OCI-LY7 (cell line): ENCODE results near the gene CEP131. TPM values are rescaled to one million over a fixed set of nuclear protein-coding genes. Genes with fewer than 3 reads are reported as not detected.

Experiments used
- BruUV-seq: library from RNA; stranded (reverse); fragments of 400-500 nt; replicated peaks from 2 replicates; lab custom pipeline; 2021; lab: Mats Ljungman, UMichigan
- CTCF ChIA-PET: fragments of 300-600 bp; sonication (Branson Sonifier 250); formaldehyde crosslinking; loops from one replicate; lab custom pipeline; 2022; ENCODE audit warnings: antibody characterized with exemption; ENCODE audit not compliant: unreplicated experiment; lab: Charles Lee
- POLR2A ChIA-PET: fragments of 300-600 bp; sonication (Branson Sonifier 250); formaldehyde crosslinking; loops from one replicate; lab custom pipeline; 2022; ENCODE audit warnings: antibody characterized with exemption; lab: Charles Lee
- DNase-seq: peaks from one replicate; pipeline ENCODE4 v3.0.0-alpha.2; 2015; ENCODE audit warnings: low spot score
- H2AFZ ChIP-seq: fragments of 200-600 bp; sonication (generic), shearing (Covaris generic); 2 replicates; pipeline ENCODE4 v1.6.1; 2014; ENCODE audit warnings: mild to moderate bottlenecking, antibody characterized with exemption, low read length, moderate library complexity
- H3K27ac ChIP-seq: fragments of 200-600 bp; sonication (generic); 2 replicates; pipeline ENCODE4 v1.5.1; 2014; ENCODE audit warnings: mixed run types, low read depth, mild to moderate bottlenecking, moderate library complexity, low read length, inconsistent platforms; ENCODE audit not compliant: poor library complexity, severe bottlenecking
- H3K36me3 ChIP-seq: fragments of 200-600 bp; sonication (generic); 2 replicates; pipeline ENCODE4 v1.6.1; 2014; ENCODE audit warnings: mild to moderate bottlenecking, antibody characterized with exemption, low read length, moderate library complexity, mixed read lengths; ENCODE audit not compliant: insufficient read depth
- H3K4me1 ChIP-seq: fragments of 200-600 bp; sonication (generic); 2 replicates; pipeline ENCODE4 v1.5.1; 2014; ENCODE audit warnings: mild to moderate bottlenecking, low read length; ENCODE audit not compliant: insufficient read depth, poor library complexity, severe bottlenecking
- H3K4me2 ChIP-seq: fragments of 200-600 bp; sonication (generic); 2 replicates; pipeline ENCODE4 v1.6.1; 2014; ENCODE audit warnings: mild to moderate bottlenecking, low read length
- H3K4me3 ChIP-seq: fragments of 200-600 bp; sonication (generic); 2 replicates; pipeline ENCODE4 v1.5.1; 2014; ENCODE audit warnings: mild to moderate bottlenecking, low read depth, low read length; ENCODE audit not compliant: poor library complexity, severe bottlenecking
- H3K79me2 ChIP-seq: fragments of 200-600 bp; sonication (generic); 2 replicates; pipeline ENCODE4 v1.6.1; 2016; ENCODE audit warnings: low read depth, mild to moderate bottlenecking, low read length, moderate library complexity, mixed read lengths; ENCODE audit not compliant: insufficient read depth
- H3K9me2 ChIP-seq: fragments of 200-600 bp; sonication (generic); 2 replicates; pipeline ENCODE4 v1.6.1; 2016; ENCODE audit warnings: mild to moderate bottlenecking, low read length, mixed read lengths; ENCODE audit not compliant: insufficient read depth
- H3K9me3 ChIP-seq: fragments of 200-600 bp; sonication (generic); 2 replicates; pipeline ENCODE4 v1.6.1; 2014; ENCODE audit warnings: mild to moderate bottlenecking, mixed run types, low read length, mixed read lengths
- H4K20me1 ChIP-seq: fragments of 200-600 bp; sonication (generic); 2 replicates; pipeline ENCODE4 v1.6.1; 2014; ENCODE audit warnings: mild to moderate bottlenecking, antibody characterized with exemption, low read length, moderate library complexity, mixed read lengths; ENCODE audit not compliant: insufficient read depth
- EZH2phosphoT487 ChIP-seq: fragments of 200-600 bp; sonication (generic); IDR thresholded peaks from 2 replicates; pipeline ENCODE4 v1.6.1; 2018; ENCODE audit warnings: low read depth, borderline replicate concordance, mild to moderate bottlenecking, mixed run types, antibody characterized with exemption, low read length, moderate library complexity, mixed read lengths
- intact Hi-C: fragments of 100-400 bp; cut with micrococcal nuclease; formaldehyde crosslinking; loops from one replicate; pipeline ENCODE4 v1.10.0; 2022; ENCODE audit not compliant: unreplicated experiment
- total RNA-seq, 2 experiments: library from RNA; depleted of rRNA in 1 of 2; stranded (reverse); fragments of >200 nt in 1 of 2; shearing (Covaris generic) in 1 of 2; gene quantifications; 2 replicates each; pipeline ENCODE4 v1.2.3, GENCODE V29; 2014 to 2022
- TF ChIP-seq, protein P1 (sequence below): fragments of 200-600 bp; sonication (generic); conservative IDR thresholded peaks from 2 replicates; pipeline ENCODE4 v1.5.1; 2014; ENCODE audit warnings: mild to moderate bottlenecking, antibody characterized with exemption, low read length, moderate library complexity, mixed read lengths

Gene CEP131
- total RNA-seq, 2 experiments from 2014 or later = 32.9 to 38.6 TPM

GRCh38 chr17:81198826-81199481, 23.8 kb downstream of the CEP131 start:
- CTCF ChIA-PET = no interaction called here
- Histone ChIP-seq H3K4me3 (no peak overlapping the region), H4K20me1 (no peaks in the 10 kb centered on the region), H3K36me3 (peaks cover 25% of the 10 kb centered on the region), H3K9me3 (no peaks in the 10 kb centered on the region), H3K27ac (no peak overlapping the region), H3K4me2 (no peak overlapping the region), H3K79me2 (no peaks in the 10 kb centered on the region), H2AFZ (no peak overlapping the region), H3K4me1 (peaks cover 7% of the 10 kb centered on the region), H3K9me2 (no peaks in the 10 kb centered on the region)
- intact Hi-C loops = no loop called here
- TF ChIP-seq, protein P1, sequence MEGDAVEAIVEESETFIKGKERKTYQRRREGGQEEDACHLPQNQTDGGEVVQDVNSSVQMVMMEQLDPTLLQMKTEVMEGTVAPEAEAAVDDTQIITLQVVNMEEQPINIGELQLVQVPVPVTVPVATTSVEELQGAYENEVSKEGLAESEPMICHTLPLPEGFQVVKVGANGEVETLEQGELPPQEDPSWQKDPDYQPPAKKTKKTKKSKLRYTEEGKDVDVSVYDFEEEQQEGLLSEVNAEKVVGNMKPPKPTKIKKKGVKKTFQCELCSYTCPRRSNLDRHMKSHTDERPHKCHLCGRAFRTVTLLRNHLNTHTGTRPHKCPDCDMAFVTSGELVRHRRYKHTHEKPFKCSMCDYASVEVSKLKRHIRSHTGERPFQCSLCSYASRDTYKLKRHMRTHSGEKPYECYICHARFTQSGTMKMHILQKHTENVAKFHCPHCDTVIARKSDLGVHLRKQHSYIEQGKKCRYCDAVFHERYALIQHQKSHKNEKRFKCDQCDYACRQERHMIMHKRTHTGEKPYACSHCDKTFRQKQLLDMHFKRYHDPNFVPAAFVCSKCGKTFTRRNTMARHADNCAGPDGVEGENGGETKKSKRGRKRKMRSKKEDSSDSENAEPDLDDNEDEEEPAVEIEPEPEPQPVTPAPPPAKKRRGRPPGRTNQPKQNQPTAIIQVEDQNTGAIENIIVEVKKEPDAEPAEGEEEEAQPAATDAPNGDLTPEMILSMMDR = no peak
- TF ChIP-seq EZH2phosphoT487 = no peak
- no peak for DNase-seq
- BruUV-seq = no TSS peak
- POLR2A ChIA-PET = no interaction called here

DNA sequence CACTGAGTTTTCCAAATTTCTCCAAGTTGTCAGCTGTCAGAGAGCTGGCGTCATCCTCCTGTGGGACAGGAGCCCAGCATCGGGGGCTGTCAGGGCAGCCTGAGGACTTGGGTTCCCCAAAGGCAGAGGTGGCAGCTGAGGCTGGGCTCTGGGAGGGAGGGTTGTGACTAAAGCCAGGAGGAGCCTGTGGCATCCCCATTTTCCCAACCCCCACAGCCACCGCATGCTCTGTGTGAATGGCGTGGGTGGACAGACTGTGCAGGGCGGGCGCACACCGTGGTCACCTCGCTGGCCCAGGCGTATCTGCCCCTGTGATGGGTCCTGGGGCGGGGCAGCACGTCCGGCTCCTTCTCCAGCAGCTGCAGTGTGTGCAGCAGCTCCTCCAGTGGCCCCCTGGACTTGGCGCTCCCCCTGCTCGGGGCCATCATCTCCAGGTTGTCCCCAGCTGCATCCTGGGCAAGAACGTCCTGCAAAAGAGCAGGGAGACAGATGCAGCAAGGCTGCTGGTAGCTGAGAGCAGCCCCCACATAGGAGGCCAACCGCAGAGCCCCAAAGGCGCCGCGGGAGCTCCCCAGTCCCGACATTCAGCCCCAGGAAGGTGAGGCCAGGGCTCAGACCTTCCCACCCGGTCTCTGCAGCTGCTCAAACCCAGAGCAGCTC, 24.8 kb downstream of the CEP131 start:
- H3K9me3 ChIP-seq = no peaks in the 10 kb centered on the region
- H2AFZ ChIP-seq = no peak overlapping the region
- no peak overlapping the region for H3K4me3 ChIP-seq
- peaks cover 7% of the 10 kb centered on the region for H3K4me1 ChIP-seq
- no peaks in the 10 kb centered on the region for H3K79me2 ChIP-seq
- TF ChIP-seq, protein P1 = no peak
- TF ChIP-seq EZH2phosphoT487 = no peak
- no peaks in the 10 kb centered on the region for H3K9me2 ChIP-seq
- DNase-seq = no peak
- peaks cover 16% of the 10 kb centered on the region; the same call in 1 of the 2 replicates for H3K36me3 ChIP-seq
- ChIA-PET CTCF (no interaction called here), POLR2A (no interaction called here)
- H3K4me2 ChIP-seq = no peak overlapping the region
- intact Hi-C loops = no loop called here
- H3K27ac ChIP-seq = no peak overlapping the region
- BruUV-seq = no TSS peak
- no peaks in the 10 kb centered on the region for H4K20me1 ChIP-seq

DNA sequence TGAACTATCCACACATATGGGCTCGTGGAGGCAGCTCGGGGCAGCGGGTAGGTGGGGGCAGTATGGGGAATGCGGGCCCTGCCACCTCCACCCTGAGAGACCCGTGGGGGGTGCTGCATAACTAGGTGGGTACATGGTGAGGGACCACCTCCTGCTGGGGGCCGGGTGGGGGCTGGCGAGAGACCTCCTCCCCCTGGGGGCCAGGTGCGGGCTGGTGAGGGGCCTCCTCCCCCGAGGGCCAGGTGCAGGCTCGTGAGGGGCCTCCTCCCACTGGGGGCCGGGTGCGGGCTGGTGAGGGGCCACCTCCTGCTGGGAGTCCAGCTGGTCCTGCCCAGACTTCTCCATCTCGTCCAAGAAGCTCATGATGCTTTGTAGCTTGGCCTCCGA, 25.4 kb downstream of the CEP131 start:
- CTCF ChIA-PET = no interaction called here
- intact Hi-C loops = no loop called here
- Histone ChIP-seq H2AFZ (no peak overlapping the region), H3K4me1 (peaks cover 7% of the 10 kb centered on the region), H3K79me2 (no peaks in the 10 kb centered on the region), H3K4me3 (no peak overlapping the region), H3K9me3 (no peaks in the 10 kb centered on the region), H3K36me3 (peaks cover 16% of the 10 kb centered on the region; the same call in 1 of the 2 replicates), H3K4me2 (no peak overlapping the region), H3K9me2 (no peaks in the 10 kb centered on the region), H3K27ac (no peak overlapping the region), H4K20me1 (no peaks in the 10 kb centered on the region)
- no peak for TF ChIP-seq EZH2phosphoT487
- TF ChIP-seq, protein P1 = no peak
- BruUV-seq = no TSS peak
- no peak for DNase-seq
- POLR2A ChIA-PET = no interaction called here
